GM12878 (cell line): ENCODE data around the gene ASAP2.

ENCODE experiments used
- ASH2L ChIP-seq: fragments of 300-600, 200-600 bp; sonication (generic); IDR thresholded peaks from 2 replicates; pipeline ENCODE4 v1.6.1; 2017; ENCODE audit warnings: low read depth, mild to moderate bottlenecking, borderline replicate concordance
- CBFB ChIP-seq: IDR thresholded peaks from 2 replicates; pipeline ENCODE4 v1.6.1; 2016; ENCODE audit warnings: antibody characterized with exemption, low read depth
- CHD2 ChIP-seq: IDR thresholded peaks from 2 replicates; pipeline ENCODE4 v1.6.1; 2011; ENCODE audit warnings: low read depth, low read length, improper control_type of control experiment, borderline replicate concordance
- CTCF ChIP-seq, 3 experiments: IDR thresholded peaks in 2 of 3; conservative IDR thresholded peaks in 1 of 3; 2 replicates each; pipeline ENCODE4 v1.5.1; 2011; ENCODE audit warnings: low read depth in 3 of 3, low read length in 3 of 3, mild to moderate bottlenecking in 3 of 3, control low read depth in 2 of 3, moderate library complexity in 2 of 3, inconsistent platforms in 1 of 3, mixed read lengths in 1 of 3; ENCODE audit not compliant: control insufficient read depth in 2 of 3, insufficient read depth in 1 of 3; ENCODE audit errors: extremely low read depth in 1 of 3
- ELK1 ChIP-seq: IDR thresholded peaks from 2 replicates; pipeline ENCODE4 v1.6.1; 2012; ENCODE audit warnings: low read depth, low read length, improper control_type of control experiment
- EZH2 ChIP-seq: IDR thresholded peaks from 2 replicates; pipeline ENCODE4 v1.6.1; 2012; ENCODE audit warnings: low read depth, mild to moderate bottlenecking, control low read depth, inconsistent platforms, low read length, borderline replicate concordance; ENCODE audit not compliant: control insufficient read depth
- GABPA ChIP-seq: IDR thresholded peaks from 2 replicates; pipeline ENCODE4 v1.6.1; 2014; ENCODE audit warnings: antibody characterized with exemption, low read depth, mild to moderate bottlenecking, inconsistent platforms
- HDAC2 ChIP-seq: fragments of 200-600 bp; sonication (generic); IDR thresholded peaks from 2 replicates; pipeline ENCODE4 v1.6.1; 2017
- MAX ChIP-seq: IDR thresholded peaks from 2 replicates; pipeline ENCODE4 v1.6.1; 2012; ENCODE audit warnings: low read depth, low read length, improper control_type of control experiment
- NFXL1 ChIP-seq: fragments of 450-650 bp; IDR thresholded peaks from 2 replicates; pipeline ENCODE4 v1.6.1; 2017; ENCODE audit warnings: antibody characterized with exemption, mild to moderate bottlenecking, borderline replicate concordance
- RFX5 ChIP-seq: IDR thresholded peaks from 2 replicates; pipeline ENCODE4 v1.6.1; 2011; ENCODE audit warnings: low read depth, low read length, improper control_type of control experiment
- SRF ChIP-seq, 2 experiments: IDR thresholded peaks; 2 replicates each; pipeline ENCODE4 v1.6.1; 2011; ENCODE audit warnings: low read depth in 2 of 2, low read length in 2 of 2, mild to moderate bottlenecking in 1 of 2, moderate library complexity in 1 of 2

GRCh38 chr2:9228088-9228751 lies 21.6 kb downstream of the ASAP2 start:
- TF ChIP-seq MAX = no peak
- TF ChIP-seq ELK1 = no peak
- TF ChIP-seq CTCF (IDR thresholded peaks at IDR 0.05 in 2 of 3, conservative IDR thresholded peaks at IDR 0.05 in 1 of 3; ENCODE audit: control insufficient read depth in 2 of 3, extremely low read depth in 1 of 3, insufficient read depth in 1 of 3, low read depth in 3 of 3, low read length in 3 of 3) = no peak
- TF ChIP-seq CHD2 = no peak
- TF ChIP-seq HDAC2 = no peak
- TF ChIP-seq RFX5 = no peak
- no peak for TF ChIP-seq NFXL1
- TF ChIP-seq CBFB = no peak
- TF ChIP-seq SRF (IDR thresholded peaks at IDR 0.05; ENCODE audit: low read depth in 2 of 2, low read length in 2 of 2) = no peak
- TF ChIP-seq ASH2L = no peak
- no peak for TF ChIP-seq GABPA
- no peak for TF ChIP-seq EZH2
